ENCODE data around the gene KCNQ5.
"Not testable (repeated sequence)": the region's sequence is repeated elsewhere in the genome, so short reads cannot be mapped to it uniquely, and the experiment has no call there.

Gene KCNQ5

GRCh38 chr6:72621291-72622093, at the start of gene KCNQ5:
Gene KCNQ5, plus strand, starts transcription at chr6:72622064.
- DNase-seq (ENCODE audit: low read depth, low spot score): peak; percentile 46

DNA sequence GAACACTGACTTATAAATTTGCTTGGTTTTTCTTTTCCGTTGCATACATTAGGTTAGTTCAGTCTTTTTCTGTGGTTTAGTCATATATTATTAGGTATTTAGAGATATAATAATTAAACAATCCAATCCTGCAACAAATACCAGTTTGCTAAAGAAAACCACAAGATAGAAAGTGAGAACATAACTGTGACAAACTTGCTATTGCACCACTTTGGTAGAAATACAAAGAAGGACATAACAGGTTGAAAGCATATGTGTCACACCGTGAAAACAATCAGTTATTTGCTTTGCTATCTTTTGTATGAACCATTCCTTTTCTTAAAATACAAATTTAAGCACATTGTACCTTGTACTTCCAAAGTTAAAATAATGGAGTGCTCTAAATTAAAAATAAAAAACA, 42.0 kb upstream of the KCNQ5 start:
- no peak for DNase-seq (ENCODE audit: low read depth, low spot score)

- DNase-seq (ENCODE audit: low read depth, low spot score): no peak
Observed at GRCh38 chr6:72580281-72580940, 41.5 kb upstream of the KCNQ5 start.

GRCh38 chr6:72580950-72581349, 40.9 kb upstream of the KCNQ5 start:
- DNase-seq (ENCODE audit: low read depth, low spot score): not testable (repeated sequence)

- DNase-seq (ENCODE audit: low read depth, low spot score): no peak
Observed at GRCh38 chr6:72588155-72588554, 33.7 kb upstream of the KCNQ5 start.

GRCh38 chr6:72589096-72589495, 32.8 kb upstream of the KCNQ5 start:
- DNase-seq (ENCODE audit: low read depth, low spot score): no peak

GRCh38 chr6:72595812-72596211, 26.1 kb upstream of the KCNQ5 start:
- DNase-seq (ENCODE audit: low read depth, low spot score): no peak

DNA sequence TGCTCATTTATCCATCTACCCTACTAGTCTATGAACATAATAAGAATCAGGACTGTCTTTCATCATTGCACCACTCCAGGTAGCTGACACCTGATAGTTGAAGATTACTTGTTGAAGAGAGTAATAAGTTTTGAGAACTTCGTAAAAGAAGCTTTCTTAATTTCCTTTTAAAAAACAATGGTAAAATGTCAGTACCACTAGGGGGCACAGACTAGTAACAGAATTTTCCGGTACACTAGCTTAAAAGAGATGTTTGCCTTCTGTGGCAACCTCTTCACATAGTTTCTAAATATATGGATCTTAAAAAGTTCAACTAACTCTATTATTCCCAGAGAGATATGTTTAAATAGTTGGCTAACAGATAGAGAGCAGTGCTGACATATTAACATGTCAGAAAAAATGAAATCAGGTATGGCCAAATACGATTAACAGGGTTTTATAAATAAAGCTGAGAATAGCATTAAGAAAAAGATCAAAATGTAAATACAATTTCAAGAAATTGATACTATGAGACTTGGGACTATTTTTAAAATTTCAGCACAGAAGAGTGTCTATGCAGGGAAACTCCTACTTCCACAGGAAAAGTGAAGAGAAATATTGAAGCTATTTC, 5.4 kb upstream of the KCNQ5 start:
- no peak for DNase-seq (ENCODE audit: low read depth, low spot score)

- no peak for DNase-seq (ENCODE audit: low read depth, low spot score)
Observed at GRCh38 chr6:72617721-72618120, 4.1 kb upstream of the KCNQ5 start.

DNA sequence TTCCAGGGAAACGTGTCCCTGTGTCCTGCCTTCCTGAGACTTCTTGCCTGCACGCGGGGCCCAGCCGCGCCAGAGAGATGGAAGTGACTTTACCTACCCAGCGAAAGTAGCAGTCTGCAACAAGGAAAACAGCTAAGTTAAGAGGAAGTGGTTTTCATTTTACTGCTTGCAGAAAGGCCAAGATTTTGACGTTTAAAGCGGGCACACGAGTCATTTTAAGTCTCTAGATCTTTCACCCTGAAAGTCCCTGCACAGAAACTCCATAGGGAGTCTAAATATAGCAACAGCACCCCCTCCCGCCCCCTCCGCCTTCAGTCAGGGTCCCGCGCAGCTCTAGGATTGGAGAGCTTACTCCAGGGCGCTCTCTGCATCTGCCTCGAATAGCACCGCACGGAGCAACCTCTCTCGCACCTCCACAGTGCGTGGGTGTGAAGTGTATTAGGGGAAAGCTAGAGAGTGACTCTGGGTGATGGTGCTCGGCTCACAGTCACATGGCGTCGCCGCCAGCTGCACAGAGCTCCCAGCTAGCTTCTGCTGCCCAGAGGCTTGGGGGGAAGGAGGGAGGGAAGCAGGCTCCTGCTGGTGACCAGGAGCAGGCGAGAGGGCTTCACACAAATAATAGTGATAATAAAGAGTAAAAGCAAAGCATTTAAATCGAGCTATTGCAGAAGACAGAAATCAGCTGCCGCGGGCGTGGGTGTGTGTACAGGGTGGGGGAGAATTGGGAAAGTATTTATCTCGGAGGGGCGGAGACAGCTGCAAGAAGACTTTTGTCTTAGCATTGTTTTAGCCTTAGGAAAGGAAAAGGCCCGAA, 1.8 kb upstream of the KCNQ5 start:
- peak; percentile 24 for DNase-seq (ENCODE audit: low read depth, low spot score)

- peak; percentile 13 for DNase-seq (ENCODE audit: low read depth, low spot score)
Observed at GRCh38 chr6:72620871-72621290, 983 bp upstream of the KCNQ5 start.

DNA sequence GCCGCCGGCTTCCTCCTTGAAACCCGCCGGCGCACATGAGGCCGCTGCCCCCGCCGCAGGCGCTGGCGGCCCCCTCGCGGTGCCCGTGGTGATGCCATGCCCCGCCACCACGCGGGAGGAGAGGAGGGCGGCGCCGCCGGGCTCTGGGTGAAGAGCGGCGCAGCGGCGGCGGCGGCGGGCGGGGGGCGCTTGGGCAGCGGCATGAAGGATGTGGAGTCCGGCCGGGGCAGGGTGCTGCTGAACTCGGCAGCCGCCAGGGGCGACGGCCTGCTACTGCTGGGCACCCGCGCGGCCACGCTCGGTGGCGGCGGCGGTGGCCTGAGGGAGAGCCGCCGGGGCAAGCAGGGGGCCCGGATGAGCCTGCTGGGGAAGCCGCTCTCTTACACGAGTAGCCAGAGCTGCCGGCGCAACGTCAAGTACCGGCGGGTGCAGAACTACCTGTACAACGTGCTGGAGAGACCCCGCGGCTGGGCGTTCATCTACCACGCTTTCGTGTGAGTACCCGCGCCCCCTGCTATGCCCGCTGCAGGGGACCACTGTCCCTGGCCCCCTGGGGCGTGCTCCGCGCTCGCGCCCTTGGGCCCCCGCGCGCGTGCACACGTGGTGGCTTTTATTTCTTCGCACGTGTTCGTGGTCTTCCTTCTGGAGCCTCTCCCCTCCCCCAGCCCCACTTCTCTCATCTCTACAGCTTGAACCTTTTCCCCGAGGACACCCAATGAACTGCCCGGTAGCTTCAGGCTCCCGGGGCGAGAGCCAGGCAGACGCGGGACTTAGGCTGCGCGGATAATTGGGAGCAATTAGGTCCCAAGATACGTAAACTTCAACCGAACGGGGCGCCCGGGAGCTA, 453 bp downstream of the KCNQ5 start:
- peak; percentile 45 for DNase-seq (ENCODE audit: low read depth, low spot score)

- no peak for DNase-seq (ENCODE audit: low read depth, low spot score)
Observed at GRCh38 chr6:72623808-72624207, 1.9 kb downstream of the KCNQ5 start.

DNA sequence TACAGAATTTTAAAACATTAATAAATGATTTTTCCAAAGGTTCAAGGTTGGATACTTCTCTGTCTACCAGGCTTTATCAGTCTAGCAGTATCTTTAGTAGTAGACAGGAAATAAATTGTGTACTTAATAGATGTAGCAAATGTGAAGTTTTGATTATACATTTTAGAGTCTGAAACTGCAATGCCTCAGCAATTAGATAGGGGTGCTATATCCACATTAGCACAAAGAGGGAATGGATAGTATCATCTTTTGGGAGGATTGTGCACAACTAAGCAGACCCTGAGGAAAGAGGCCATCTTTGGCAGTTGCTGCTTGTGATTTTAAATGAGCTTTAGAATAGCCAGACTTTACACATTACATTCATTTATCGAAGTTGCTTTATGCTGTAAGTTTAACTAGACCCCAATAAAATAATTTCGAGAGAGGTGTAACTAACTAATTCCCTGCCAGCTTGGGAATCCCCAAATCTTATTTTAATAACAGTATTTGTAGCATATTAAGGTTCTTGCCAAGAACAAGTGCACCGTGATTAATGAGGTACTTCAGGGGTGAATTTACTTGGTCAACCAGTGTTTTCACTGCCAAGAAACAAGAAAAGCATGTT, 2.8 kb downstream of the KCNQ5 start:
- DNase-seq (ENCODE audit: low read depth, low spot score): no peak

GRCh38 chr6:72626126-72626525, 4.3 kb downstream of the KCNQ5 start:
- no peak for DNase-seq (ENCODE audit: low read depth, low spot score)

DNA sequence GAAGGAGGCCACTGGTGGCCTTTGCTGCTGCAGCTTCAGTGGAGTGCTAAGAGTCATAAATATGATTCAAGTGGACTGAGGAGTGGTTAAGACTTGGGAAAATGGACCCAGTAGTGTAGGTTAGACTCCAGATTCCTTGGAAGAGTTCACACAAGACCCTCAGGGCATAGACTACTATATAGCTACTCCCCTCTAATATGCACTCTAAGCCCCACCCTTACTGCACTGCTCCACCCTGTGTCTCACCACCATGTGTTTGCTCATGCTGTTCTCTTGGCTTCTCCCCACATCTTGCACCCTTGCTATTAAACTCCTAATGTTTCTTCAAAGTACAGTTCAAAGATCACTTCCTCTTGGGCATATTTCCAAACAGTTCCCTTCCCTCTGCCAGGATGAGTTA, 5.7 kb downstream of the KCNQ5 start:
- no peak for DNase-seq (ENCODE audit: low read depth, low spot score)

DNA sequence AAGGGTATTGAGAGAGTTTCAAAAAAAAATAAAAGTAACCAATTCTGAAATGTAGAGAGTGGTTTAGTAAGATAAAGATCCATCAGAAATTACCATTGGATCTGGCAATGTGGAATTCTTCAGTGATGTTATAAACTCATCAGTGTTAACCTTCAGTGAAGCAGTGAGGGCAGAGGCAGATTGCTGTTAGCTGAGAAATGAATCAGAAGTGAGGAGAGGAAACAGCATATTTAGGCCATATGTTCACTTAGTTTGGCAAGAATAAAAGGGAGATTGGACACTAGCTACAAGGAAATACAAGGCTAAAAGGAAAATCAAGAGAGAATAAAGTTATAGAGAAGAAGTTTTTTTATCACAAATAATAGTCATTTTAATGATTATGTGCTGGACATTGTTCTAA, 9.6 kb downstream of the KCNQ5 start:
- DNase-seq (ENCODE audit: low read depth, low spot score): no peak

DNA sequence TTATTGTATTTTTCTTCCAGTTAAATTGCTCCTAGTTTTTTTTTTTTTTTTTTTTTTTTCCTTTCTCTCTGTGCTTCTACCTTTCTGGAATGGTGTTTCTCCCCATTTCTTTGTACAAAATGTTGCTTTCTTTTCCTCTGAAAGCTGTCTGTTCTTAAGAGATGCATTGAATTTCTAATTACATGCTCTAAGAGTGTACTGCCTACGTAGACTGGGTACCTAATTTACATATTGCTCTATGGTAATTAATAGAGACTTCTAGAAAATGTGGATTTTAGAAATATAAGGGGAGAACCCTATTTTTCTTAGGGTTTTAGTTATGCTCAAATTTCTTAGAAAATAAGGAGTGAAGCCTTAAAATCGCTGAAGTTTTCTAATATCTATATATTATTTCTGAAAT, 13.8 kb downstream of the KCNQ5 start:
- no peak for DNase-seq (ENCODE audit: low read depth, low spot score)

- no peak for DNase-seq (ENCODE audit: low read depth, low spot score)
Observed at GRCh38 chr6:72636215-72636614, 14.4 kb downstream of the KCNQ5 start.

GRCh38 chr6:72636786-72637185, 14.9 kb downstream of the KCNQ5 start:
- no peak for DNase-seq (ENCODE audit: low read depth, low spot score)

All from ELF-1 (cell line).